Astrocyte (in vitro differentiated cells and primary cell): ENCODE data around the gene SLC7A10. TPM values are rescaled to one million over a fixed set of nuclear protein-coding genes. Genes with fewer than 3 reads are reported as not detected.

Experiments used
- DNase-seq: peaks from one replicate; pipeline ENCODE4 v3.0.0-alpha.2; 2010; ENCODE audit warnings: low read depth
- FAIRE-seq: peaks from 2 replicates; lab custom pipeline; 2011; peaks lifted over from hg19 to GRCh38; lab: Jason Lieb, UNC
- H2AFZ ChIP-seq: 2 replicates; pipeline ENCODE4 v1.6.0; 2012; ENCODE audit warnings: low read depth, low read length, inconsistent platforms
- H3K27ac ChIP-seq: 2 replicates; pipeline ENCODE4 v1.5.1; 2011; ENCODE audit warnings: low read depth, low read length, inconsistent platforms
- H3K27me3 ChIP-seq: 2 replicates; pipeline ENCODE4 v1.6.0; 2011; ENCODE audit warnings: low read length, inconsistent platforms; ENCODE audit not compliant: insufficient read depth
- H3K36me3 ChIP-seq: 2 replicates; pipeline ENCODE4 v1.5.1; 2011; ENCODE audit warnings: low read length, inconsistent platforms; ENCODE audit not compliant: insufficient read depth
- H3K4me1 ChIP-seq: 2 replicates; pipeline ENCODE4 v1.5.1; 2011; ENCODE audit warnings: low read length, inconsistent platforms; ENCODE audit not compliant: insufficient read depth
- H3K4me2 ChIP-seq: 2 replicates; pipeline ENCODE4 v1.6.0; 2012; ENCODE audit warnings: low read length, inconsistent platforms
- H3K4me3 ChIP-seq: 2 replicates; pipeline ENCODE4 v1.5.1; 2011; ENCODE audit warnings: low read depth, mild to moderate bottlenecking, low read length, inconsistent platforms; ENCODE audit not compliant: insufficient read depth
- H3K79me2 ChIP-seq: 2 replicates; pipeline ENCODE4 v1.6.0; 2012; ENCODE audit warnings: mild to moderate bottlenecking, low read length, inconsistent platforms; ENCODE audit not compliant: insufficient read depth
- H3K9ac ChIP-seq: 2 replicates; pipeline ENCODE4 v1.6.0; 2012; ENCODE audit warnings: mild to moderate bottlenecking, low read length, inconsistent platforms
- H3K9me3 ChIP-seq: 2 replicates; pipeline ENCODE4 v1.5.1; 2012; ENCODE audit warnings: low read depth, mild to moderate bottlenecking, low read length, inconsistent platforms; ENCODE audit not compliant: insufficient read depth
- H4K20me1 ChIP-seq: 2 replicates; pipeline ENCODE4 v1.6.0; 2012; ENCODE audit warnings: low read length, inconsistent platforms; ENCODE audit not compliant: insufficient read depth
- H3K27ac Mint-ChIP-seq: one replicate; pipeline ENCODE4 v1.8.0; 2021; ENCODE audit warnings: mild to moderate bottlenecking, mixed read lengths; ENCODE audit not compliant: unreplicated experiment
- H3K27me3 Mint-ChIP-seq: one replicate; pipeline ENCODE4 v1.8.0; 2021; ENCODE audit warnings: low read depth, mixed read lengths; ENCODE audit not compliant: unreplicated experiment
- H3K36me3 Mint-ChIP-seq: one replicate; pipeline ENCODE4 v1.8.0; 2021; ENCODE audit warnings: low read depth, mixed read lengths; ENCODE audit not compliant: unreplicated experiment
- H3K4me1 Mint-ChIP-seq: one replicate; pipeline ENCODE4 v1.8.0; 2021; ENCODE audit warnings: low read depth, mixed read lengths; ENCODE audit not compliant: unreplicated experiment
- H3K4me3 Mint-ChIP-seq: one replicate; pipeline ENCODE4 v1.8.0; 2021; ENCODE audit warnings: mild to moderate bottlenecking, moderate library complexity, mixed read lengths; ENCODE audit not compliant: unreplicated experiment
- H3K9me3 Mint-ChIP-seq: one replicate; pipeline ENCODE4 v1.8.0; 2021; ENCODE audit warnings: mild to moderate bottlenecking, mixed read lengths; ENCODE audit not compliant: unreplicated experiment
- EZH2 ChIP-seq: IDR thresholded peaks from 2 replicates; pipeline ENCODE4 v1.6.1; 2012; ENCODE audit warnings: mild to moderate bottlenecking, low read length, inconsistent platforms; ENCODE audit not compliant: insufficient read depth
- total RNA-seq: library from RNA; stranded (reverse); gene quantifications from 2 replicates; pipeline ENCODE4 v1.2.1, GENCODE V29; 2021
- TF ChIP-seq, protein P1 (sequence below): IDR thresholded peaks from 2 replicates; pipeline ENCODE4 v1.5.1; 2011; ENCODE audit warnings: low read depth, mild to moderate bottlenecking, inconsistent platforms, low read length, moderate library complexity; ENCODE audit not compliant: insufficient read depth

SLC7A10 gene
- total RNA-seq, 1 donor from 2014 or later: 0.61 TPM

DNA sequence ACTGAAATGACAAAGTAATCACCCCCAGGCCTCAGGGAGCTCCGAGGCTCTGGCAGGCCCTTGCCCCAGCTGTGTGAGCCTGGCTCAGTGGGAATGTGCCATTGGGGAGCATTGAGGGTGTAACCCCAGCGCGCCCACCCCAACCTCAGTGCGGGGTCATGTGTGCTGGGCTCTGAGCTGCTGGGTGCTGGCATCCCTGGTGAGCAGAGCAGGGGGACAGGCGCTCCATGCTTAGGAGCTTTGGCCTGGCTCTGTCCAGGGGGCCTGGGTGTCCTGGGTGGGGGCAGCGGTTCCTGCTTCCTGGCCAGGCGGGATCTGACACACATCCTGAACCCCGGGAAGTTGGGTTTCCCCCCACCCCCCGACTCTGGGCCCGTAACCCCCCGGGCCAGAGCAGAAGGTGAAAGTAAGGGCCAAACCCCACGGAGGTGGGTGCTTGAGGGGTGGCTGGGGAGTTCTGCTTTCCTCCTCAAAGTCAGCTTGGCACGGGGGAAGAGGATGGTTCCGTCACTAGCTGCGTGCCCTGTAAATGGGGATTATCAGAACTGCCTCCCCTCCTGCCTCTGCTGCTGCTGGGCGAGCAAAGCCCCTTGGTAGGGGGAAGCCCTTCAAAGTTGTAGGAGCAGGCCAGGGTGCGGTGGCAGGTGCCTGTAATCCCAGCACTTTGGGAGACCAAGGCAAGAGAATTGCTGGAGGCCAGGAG, 29.9 kb downstream of the SLC7A10 start:
- Mint-ChIP-seq H3K9me3 (no peaks in the 10 kb centered on the region), H3K4me3 (peak overlapping the region; percentile 84), H3K4me1 (peaks cover 3% of the 10 kb centered on the region), H3K27me3 (peaks cover 45% of the 10 kb centered on the region), H3K36me3 (no peaks in the 10 kb centered on the region), H3K27ac (no peak overlapping the region)
- no peaks in the 10 kb centered on the region for H3K9me3 ChIP-seq
- H3K9ac ChIP-seq: peak overlapping the region; percentile 55
- DNase-seq (no peak), FAIRE-seq (no peak)
- peaks cover 6% of the 10 kb centered on the region for H3K79me2 ChIP-seq
- TF ChIP-seq, protein P1, sequence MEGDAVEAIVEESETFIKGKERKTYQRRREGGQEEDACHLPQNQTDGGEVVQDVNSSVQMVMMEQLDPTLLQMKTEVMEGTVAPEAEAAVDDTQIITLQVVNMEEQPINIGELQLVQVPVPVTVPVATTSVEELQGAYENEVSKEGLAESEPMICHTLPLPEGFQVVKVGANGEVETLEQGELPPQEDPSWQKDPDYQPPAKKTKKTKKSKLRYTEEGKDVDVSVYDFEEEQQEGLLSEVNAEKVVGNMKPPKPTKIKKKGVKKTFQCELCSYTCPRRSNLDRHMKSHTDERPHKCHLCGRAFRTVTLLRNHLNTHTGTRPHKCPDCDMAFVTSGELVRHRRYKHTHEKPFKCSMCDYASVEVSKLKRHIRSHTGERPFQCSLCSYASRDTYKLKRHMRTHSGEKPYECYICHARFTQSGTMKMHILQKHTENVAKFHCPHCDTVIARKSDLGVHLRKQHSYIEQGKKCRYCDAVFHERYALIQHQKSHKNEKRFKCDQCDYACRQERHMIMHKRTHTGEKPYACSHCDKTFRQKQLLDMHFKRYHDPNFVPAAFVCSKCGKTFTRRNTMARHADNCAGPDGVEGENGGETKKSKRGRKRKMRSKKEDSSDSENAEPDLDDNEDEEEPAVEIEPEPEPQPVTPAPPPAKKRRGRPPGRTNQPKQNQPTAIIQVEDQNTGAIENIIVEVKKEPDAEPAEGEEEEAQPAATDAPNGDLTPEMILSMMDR: no peak
- no peak for TF ChIP-seq EZH2
- peaks cover 4% of the 10 kb centered on the region for H3K27me3 ChIP-seq
- H4K20me1 ChIP-seq: peaks cover 22% of the 10 kb centered on the region
- peaks cover 4% of the 10 kb centered on the region for H3K4me1 ChIP-seq
- H3K4me3 ChIP-seq: peak overlapping the region; percentile 52
- peak overlapping the region; percentile 56 for H2AFZ ChIP-seq
- H3K4me2 ChIP-seq: peak overlapping the region; percentile 88
- H3K27ac ChIP-seq: no peak overlapping the region
- H3K36me3 ChIP-seq: no peaks in the 10 kb centered on the region

DNA sequence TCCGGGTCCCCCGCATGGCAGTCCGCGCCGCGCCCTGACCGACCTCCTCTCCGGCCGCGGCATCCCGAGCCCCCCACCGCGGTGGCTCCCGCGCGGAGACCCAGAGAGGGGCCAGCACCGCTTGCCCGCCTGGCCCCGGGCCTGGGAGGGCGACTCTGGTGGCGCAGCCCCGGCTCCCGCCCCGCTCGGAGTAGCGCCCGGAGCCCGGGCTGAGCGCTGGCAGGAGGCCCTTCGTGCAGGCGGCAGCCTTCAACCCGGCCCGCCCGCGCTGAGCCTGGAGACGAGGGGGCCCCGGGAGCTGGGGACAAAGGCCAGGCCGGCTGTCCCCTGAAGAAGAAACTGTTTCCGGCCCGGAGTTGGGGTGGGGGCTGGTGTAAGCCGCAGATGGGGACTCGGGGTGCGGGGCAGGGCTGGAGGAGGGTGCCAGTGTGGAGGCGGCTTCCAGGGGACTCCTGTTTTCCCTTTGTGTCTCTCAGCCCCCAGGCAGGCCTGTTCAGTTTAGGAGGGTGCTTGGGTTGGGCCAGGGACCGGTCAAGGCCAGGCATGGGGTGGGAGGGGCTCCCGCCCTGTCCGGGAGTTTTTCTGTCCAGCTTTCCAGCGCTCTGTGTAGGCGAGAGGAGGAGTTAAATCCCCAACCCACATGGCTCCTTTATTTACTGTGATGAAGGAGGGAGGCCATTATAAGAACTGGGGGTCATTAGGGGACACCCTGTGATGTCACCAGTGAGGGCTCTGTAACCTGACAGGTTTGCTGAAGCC, 30.6 kb downstream of the SLC7A10 start:
- Mint-ChIP-seq H3K9me3 (peaks cover 4% of the 10 kb centered on the region), H3K27me3 (peaks cover 52% of the 10 kb centered on the region), H3K27ac (peak overlapping the region; percentile 58), H3K4me3 (peak overlapping the region; percentile 84), H3K36me3 (peaks cover 3% of the 10 kb centered on the region), H3K4me1 (peaks cover 1% of the 10 kb centered on the region)
- peaks cover 6% of the 10 kb centered on the region for H3K79me2 ChIP-seq
- DNase-seq (no peak), FAIRE-seq (no peak)
- TF ChIP-seq, protein P1: no peak
- no peak for TF ChIP-seq EZH2
- peak overlapping the region; percentile 88 for H3K4me2 ChIP-seq
- peaks cover 4% of the 10 kb centered on the region for H3K27me3 ChIP-seq
- peaks cover 22% of the 10 kb centered on the region for H4K20me1 ChIP-seq
- H3K9ac ChIP-seq: peak overlapping the region; percentile 55
- H3K4me3 ChIP-seq: peak overlapping the region; percentile 52
- H3K9me3 ChIP-seq: no peaks in the 10 kb centered on the region
- H3K36me3 ChIP-seq: no peaks in the 10 kb centered on the region
- H3K4me1 ChIP-seq: peaks cover 4% of the 10 kb centered on the region
- H2AFZ ChIP-seq: peak overlapping the region; percentile 56
- H3K27ac ChIP-seq: no peak overlapping the region
